GM21717 (cell line): ENCODE results near the gene KRTAP5-11.
"Not testable (repeated sequence)": the region's sequence is repeated elsewhere in the genome, so short reads cannot be mapped to it uniquely, and the experiment has no call there.

Source experiments
- ATAC-seq: cut with Tn5 transposase; IDR thresholded peaks from one replicate; pipeline ENCODE4 v1.9.1; 2021; ENCODE audit warnings: mild to moderate bottlenecking, moderate library complexity; ENCODE audit not compliant: unreplicated experiment

Gene KRTAP5-11

GRCh38 chr11:71581826-71582225 lies 849 bp downstream of the KRTAP5-11 start:
- ATAC-seq = no peak

GRCh38 chr11:71580057-71581003 lies 2.3 kb downstream of the KRTAP5-11 start:
- no peak for ATAC-seq

- ATAC-seq = not testable (repeated sequence)
Measured at GRCh38 chr11:71579513-71579912, 3.2 kb downstream of the KRTAP5-11 start.

- ATAC-seq = no peak
Measured at GRCh38 chr11:71577469-71578004, 5.1 kb downstream of the KRTAP5-11 start.

- ATAC-seq = not testable (repeated sequence)
Measured at GRCh38 chr11:71576688-71577465, 5.8 kb downstream of the KRTAP5-11 start.

- ATAC-seq = no peak
Measured at GRCh38 chr11:71575723-71576424, 6.8 kb downstream of the KRTAP5-11 start.

- no peak for ATAC-seq
Measured at GRCh38 chr11:71574418-71574817, 8.3 kb downstream of the KRTAP5-11 start.

- ATAC-seq = no peak
Measured at GRCh38 chr11:71572811-71573210, 9.9 kb downstream of the KRTAP5-11 start.

- not testable (repeated sequence) for ATAC-seq
Measured at GRCh38 chr11:71571101-71571850, 11.4 kb downstream of the KRTAP5-11 start.

- no peak for ATAC-seq
Measured at GRCh38 chr11:71568704-71569349, 13.8 kb downstream of the KRTAP5-11 start.

- ATAC-seq = not testable (repeated sequence)
Measured at GRCh38 chr11:71567633-71568032, 15.0 kb downstream of the KRTAP5-11 start.

GRCh38 chr11:71566626-71567599 lies 15.8 kb downstream of the KRTAP5-11 start:
- ATAC-seq = not testable (repeated sequence)

GRCh38 chr11:71566081-71566620 lies 16.5 kb downstream of the KRTAP5-11 start:
- no peak for ATAC-seq

- no peak for ATAC-seq
Measured at GRCh38 chr11:71565263-71565662, 17.4 kb downstream of the KRTAP5-11 start, which contains the start of gene KRTAP5-10. Gene KRTAP5-10 (plus strand): TSS chr11:71565563. CDS start chr11:71565588, 25 bp downstream.

GRCh38 chr11:71564430-71564829 lies 18.2 kb downstream of the KRTAP5-11 start:
- no peak for ATAC-seq

GRCh38 chr11:71563406-71563805 lies 19.3 kb downstream of the KRTAP5-11 start:
- ATAC-seq = no peak

- ATAC-seq = no peak
Measured at GRCh38 chr11:71562120-71562519, 20.6 kb downstream of the KRTAP5-11 start.

- ATAC-seq = no peak
Measured at GRCh38 chr11:71558996-71559395, 23.7 kb downstream of the KRTAP5-11 start.
